Renal cortical epithelial cell (primary cell): ENCODE data around the gene ASCL3. TPM values are rescaled to one million over a fixed set of nuclear protein-coding genes. Genes with fewer than 3 reads are reported as not detected.
"Not testable (repeated sequence)": the region's sequence is repeated elsewhere in the genome, so short reads cannot be mapped to it uniquely, and the experiment has no call there.

Experiments used
- DNase-seq: peaks from one replicate; pipeline ENCODE4 v3.0.0-alpha.2; 2011; ENCODE audit warnings: low read depth
- total RNA-seq: library from RNA; depleted of rRNA; stranded (reverse); fragments of >200 nt; gene quantifications from 2 replicates; pipeline ENCODE4 v1.2.3, GENCODE V29; 2014

Gene ASCL3
- total RNA-seq, 1 donor from 2014 or later, result not detected

GRCh38 chr11:8947230-8947943 lies 4.6 kb upstream of the ASCL3 start:
- DNase-seq, result no peak

GRCh38 chr11:8941341-8942103 lies 1.3 kb downstream of the ASCL3 start:
- no peak for DNase-seq

- DNase-seq, result no peak
Measured at GRCh38 chr11:8937659-8938058, 5.2 kb downstream of the ASCL3 start.

GRCh38 chr11:8937159-8937558 lies 5.7 kb downstream of the ASCL3 start:
- DNase-seq, result peak; percentile 65

- not testable (repeated sequence) for DNase-seq
Measured at GRCh38 chr11:8935789-8936188, 7.0 kb downstream of the ASCL3 start.

- peak; percentile 18 for DNase-seq
Measured at GRCh38 chr11:8934742-8935488, 7.9 kb downstream of the ASCL3 start.

- no peak for DNase-seq
Measured at GRCh38 chr11:8933931-8934330, 8.9 kb downstream of the ASCL3 start.

GRCh38 chr11:8932564-8933180 lies 10.1 kb downstream of the ASCL3 start, which contains the start of gene C11orf16:
Gene C11orf16 (minus strand): TSS chr11:8932947. CDS start chr11:8932308, 639 bp downstream.
- DNase-seq, result no peak

GRCh38 chr11:8930456-8931175 lies 12.2 kb downstream of the ASCL3 start:
- DNase-seq, result no peak

GRCh38 chr11:8928981-8929615 lies 13.7 kb downstream of the ASCL3 start:
- DNase-seq, result no peak

- no peak for DNase-seq
Measured at GRCh38 chr11:8928205-8928604, 14.6 kb downstream of the ASCL3 start.

- no peak for DNase-seq
Measured at GRCh38 chr11:8927233-8927632, 15.6 kb downstream of the ASCL3 start.

GRCh38 chr11:8926236-8926635 lies 16.6 kb downstream of the ASCL3 start:
- no peak for DNase-seq

GRCh38 chr11:8925711-8926110 lies 17.1 kb downstream of the ASCL3 start:
- DNase-seq, result no peak

- no peak for DNase-seq
Measured at GRCh38 chr11:8922691-8923090, 20.1 kb downstream of the ASCL3 start.

- DNase-seq, result peak; percentile 89
Measured at GRCh38 chr11:8917157-8917825, 25.5 kb downstream of the ASCL3 start.

- DNase-seq, result no peak
Measured at GRCh38 chr11:8914661-8915018, 28.2 kb downstream of the ASCL3 start.

- peak; percentile 53 for DNase-seq
Measured at GRCh38 chr11:8913961-8914660, 28.7 kb downstream of the ASCL3 start.

GRCh38 chr11:8911029-8911823 lies 31.6 kb downstream of the ASCL3 start, which contains the start of gene AKIP1:
Gene AKIP1 (plus strand): TSS chr11:8911189. CDS start chr11:8911450, 261 bp downstream.
- DNase-seq, result peak; percentile 77
